Activated naive CD4-positive, alpha-beta T cell treated with anti-CD3 and anti-CD28 coated beads, Interleukin-2, amount 10 ng/mL, durations not matched to agents 7 days and 5 days (primary cell): ENCODE results near the gene CAMTA1.

Experiments used
- CTCF ChIA-PET: fragments of 350-600 bp; sonication (Branson Sonifier 250); formaldehyde crosslinking; loops from one replicate; lab custom pipeline; 2021; ENCODE audit warnings: antibody characterized with exemption; lab: Charles Lee
- DNase-seq: peaks from one replicate; pipeline ENCODE4 v3.0.0-alpha.2; 2020
- H3K27ac Mint-ChIP-seq: one replicate; pipeline ENCODE4 v1.8.0; 2021; ENCODE audit warnings: mild to moderate bottlenecking, moderate library complexity, mixed read lengths
- H3K27me3 Mint-ChIP-seq: one replicate; pipeline ENCODE4 v1.8.0; 2021; ENCODE audit warnings: mild to moderate bottlenecking, mixed read lengths
- H3K36me3 Mint-ChIP-seq: one replicate; pipeline ENCODE4 v1.8.0; 2021; ENCODE audit warnings: mixed read lengths
- H3K4me1 Mint-ChIP-seq: one replicate; pipeline ENCODE4 v1.8.0; 2021; ENCODE audit warnings: mixed read lengths
- H3K4me3 Mint-ChIP-seq: one replicate; pipeline ENCODE4 v1.8.0; 2021; ENCODE audit warnings: mild to moderate bottlenecking, moderate library complexity, mixed read lengths
- H3K9me3 Mint-ChIP-seq: one replicate; pipeline ENCODE4 v1.8.0; 2021; ENCODE audit warnings: mixed read lengths

The CAMTA1 gene

DNA sequence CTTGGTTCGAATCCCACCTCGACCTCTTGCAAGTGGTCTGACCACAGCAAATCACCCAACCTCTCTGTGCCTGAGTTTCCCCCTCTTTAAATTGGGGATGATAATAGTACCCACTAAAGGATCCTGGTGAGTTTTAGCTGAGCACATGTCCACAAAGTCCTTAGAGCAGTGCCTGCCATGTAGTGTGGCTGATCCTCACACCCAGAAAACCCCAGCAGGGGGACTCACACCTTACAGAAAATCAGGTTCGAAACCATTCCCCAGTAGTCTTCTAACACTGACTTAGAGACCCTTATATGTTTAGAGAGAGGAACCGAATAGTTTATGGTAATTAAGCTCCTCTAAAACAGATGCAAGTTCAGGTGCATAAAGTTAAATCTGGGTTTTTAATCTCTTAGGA lies 89.0 kb downstream of the CAMTA1 start:
- CTCF ChIA-PET, result interaction anchor here (0.8 kb wide), 1 partner anchor 15 kb away, joined by 3 read pairs; no protein-coding TSS in a partner anchor
- no peaks in the 10 kb centered on the region for H3K27me3 Mint-ChIP-seq
- no peak for DNase-seq
- H3K9me3 Mint-ChIP-seq, result no peaks in the 10 kb centered on the region
- H3K36me3 Mint-ChIP-seq, result no peaks in the 10 kb centered on the region
- no peak overlapping the region for H3K27ac Mint-ChIP-seq
- H3K4me1 Mint-ChIP-seq, result peaks cover 18% of the 10 kb centered on the region
- H3K4me3 Mint-ChIP-seq, result no peak overlapping the region

DNA sequence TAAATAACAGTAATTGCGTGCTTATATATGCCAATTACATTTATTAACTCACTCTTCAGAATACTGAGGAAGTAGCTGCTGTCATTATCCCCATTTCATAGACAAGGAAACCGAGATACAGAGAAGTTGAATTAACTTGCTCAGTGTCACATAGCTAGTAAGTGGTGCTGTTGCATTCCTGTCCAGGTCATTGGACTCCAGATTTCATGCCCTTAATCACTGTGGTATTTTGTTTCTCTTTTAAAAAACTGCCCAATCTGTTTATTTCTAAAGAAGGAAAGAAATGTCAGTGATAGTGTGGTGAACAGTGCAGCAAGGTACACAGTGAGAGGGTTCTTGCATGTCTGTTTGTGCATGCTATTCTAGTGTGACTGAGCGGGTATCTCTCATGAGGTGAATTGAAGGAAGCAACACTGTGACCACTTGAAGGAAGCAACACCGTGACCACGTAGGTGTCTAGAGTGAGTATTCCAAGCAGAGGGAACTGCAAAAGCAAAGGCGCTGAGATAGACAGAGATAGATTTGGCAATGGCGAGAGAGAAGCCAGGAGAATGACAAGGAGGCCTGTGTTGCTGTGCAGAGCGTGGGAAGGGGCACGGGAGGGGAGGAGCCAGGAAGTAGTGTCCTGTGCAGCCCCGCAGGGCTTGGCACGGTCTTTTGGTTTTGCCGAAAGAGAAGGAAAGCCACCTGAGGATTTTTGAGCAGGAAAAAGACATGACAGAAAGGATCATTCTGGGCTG lies 95.9 kb downstream of the CAMTA1 start:
- Mint-ChIP-seq H3K27ac (no peak overlapping the region), H3K27me3 (no peaks in the 10 kb centered on the region), H3K4me1 (peaks cover 2% of the 10 kb centered on the region), H3K36me3 (no peaks in the 10 kb centered on the region), H3K9me3 (no peaks in the 10 kb centered on the region), H3K4me3 (no peak overlapping the region)
- CTCF ChIA-PET, result interaction anchor here (1.1 to 1.4 kb wide), 2 partner anchors 9 to 10 kb away, joined by 4 to 5 read pairs; no protein-coding TSS in a partner anchor
- no peak for DNase-seq

DNA sequence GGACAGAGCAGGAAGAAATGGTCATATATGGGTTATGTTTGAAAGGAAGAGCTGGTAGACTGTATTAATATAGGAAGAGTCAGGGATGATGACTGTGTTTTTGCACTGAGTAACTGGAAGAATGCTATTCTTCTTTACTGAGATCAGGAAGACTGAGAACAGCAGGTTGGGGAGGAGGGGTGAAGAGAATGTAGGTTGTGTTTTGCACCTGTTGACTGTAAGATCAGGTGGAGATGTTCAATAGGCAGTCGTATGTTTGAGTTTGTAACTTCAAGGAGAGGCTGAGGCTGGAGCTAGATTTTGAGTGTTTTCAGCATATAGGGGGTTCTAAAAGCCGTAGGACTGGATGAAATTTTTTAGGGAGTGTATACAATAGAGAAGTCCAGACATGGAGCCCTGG lies 97.2 kb downstream of the CAMTA1 start:
- CTCF ChIA-PET, result no interaction called here
- peaks cover 2% of the 10 kb centered on the region for H3K4me1 Mint-ChIP-seq
- no peaks in the 10 kb centered on the region for H3K36me3 Mint-ChIP-seq
- H3K4me3 Mint-ChIP-seq, result no peak overlapping the region
- no peak for DNase-seq
- no peaks in the 10 kb centered on the region for H3K27me3 Mint-ChIP-seq
- no peaks in the 10 kb centered on the region for H3K9me3 Mint-ChIP-seq
- H3K27ac Mint-ChIP-seq, result no peak overlapping the region

DNA sequence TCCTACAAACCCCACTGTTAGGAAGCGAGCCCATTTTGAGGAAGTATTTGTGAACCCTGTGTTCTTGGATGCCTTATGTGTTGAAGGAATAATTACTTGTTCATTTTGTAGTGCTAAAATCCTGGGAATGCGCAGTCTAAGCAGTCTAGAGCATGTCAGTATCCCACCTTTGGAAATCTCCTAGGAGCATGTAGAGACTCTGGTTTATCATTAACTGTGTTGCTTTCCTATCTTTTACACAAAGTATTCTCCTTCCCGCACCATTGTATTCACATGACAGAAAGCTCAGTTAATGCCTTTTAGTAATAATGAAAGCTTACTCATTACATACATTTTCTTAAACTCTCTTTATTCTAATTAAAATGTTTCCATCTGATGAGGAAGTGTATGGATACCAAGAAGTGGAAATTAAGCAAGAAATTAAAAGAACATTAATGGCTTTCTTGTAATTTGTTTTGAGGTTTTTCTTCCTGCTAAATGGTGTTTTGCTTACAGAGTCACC lies 99.4 kb downstream of the CAMTA1 start:
- no peak overlapping the region for H3K4me3 Mint-ChIP-seq
- no peaks in the 10 kb centered on the region for H3K9me3 Mint-ChIP-seq
- CTCF ChIA-PET, result no interaction called here
- H3K36me3 Mint-ChIP-seq, result no peaks in the 10 kb centered on the region
- DNase-seq, result no peak
- H3K27ac Mint-ChIP-seq, result no peak overlapping the region
- peaks cover 2% of the 10 kb centered on the region for H3K4me1 Mint-ChIP-seq
- H3K27me3 Mint-ChIP-seq, result no peaks in the 10 kb centered on the region

DNA sequence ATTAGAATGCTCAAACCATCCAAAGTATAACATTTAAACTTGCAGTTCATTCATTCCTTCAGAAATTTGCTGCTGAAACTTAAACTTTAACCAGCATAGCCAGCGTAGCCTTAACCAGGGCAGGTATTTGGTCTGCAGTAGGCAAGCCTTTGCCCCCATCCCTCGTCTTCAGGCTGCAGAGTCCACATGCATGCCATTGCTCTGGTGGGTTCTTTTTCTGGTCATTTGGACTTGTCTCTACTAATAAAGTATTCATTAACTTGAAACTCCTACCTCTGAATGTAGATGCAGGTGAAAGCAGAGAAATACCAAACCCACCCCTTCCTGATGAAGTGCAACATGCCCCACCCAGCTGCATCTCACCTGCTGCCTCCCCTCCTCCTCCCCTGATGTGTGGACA lies 100.2 kb downstream of the CAMTA1 start:
- H3K27ac Mint-ChIP-seq, result no peak overlapping the region
- H3K27me3 Mint-ChIP-seq, result no peaks in the 10 kb centered on the region
- H3K4me3 Mint-ChIP-seq, result no peak overlapping the region
- peaks cover 2% of the 10 kb centered on the region for H3K4me1 Mint-ChIP-seq
- H3K36me3 Mint-ChIP-seq, result no peaks in the 10 kb centered on the region
- no peaks in the 10 kb centered on the region for H3K9me3 Mint-ChIP-seq
- CTCF ChIA-PET, result no interaction called here
- no peak for DNase-seq

DNA sequence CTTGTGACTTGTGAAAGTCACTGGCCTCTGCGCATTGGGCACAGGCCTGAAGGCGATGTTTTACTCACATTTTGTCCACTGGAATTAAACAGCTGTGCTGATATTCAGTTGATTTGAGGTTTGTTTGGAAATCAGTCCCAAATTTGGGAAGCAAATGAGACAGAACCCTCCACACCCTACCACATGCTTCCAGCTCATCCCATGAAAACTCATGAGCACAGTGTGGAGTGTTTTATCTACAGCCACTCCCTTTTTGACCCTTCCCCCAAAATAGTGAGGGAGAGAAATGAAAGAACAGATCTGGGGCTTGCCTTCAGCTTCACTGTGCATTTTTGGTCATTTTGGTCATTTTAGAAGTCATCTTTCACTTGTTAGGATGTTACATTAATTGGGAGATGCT lies 101.3 kb downstream of the CAMTA1 start:
- H3K9me3 Mint-ChIP-seq, result no peaks in the 10 kb centered on the region
- no peak for DNase-seq
- H3K4me3 Mint-ChIP-seq, result no peak overlapping the region
- peaks cover 2% of the 10 kb centered on the region for H3K4me1 Mint-ChIP-seq
- H3K36me3 Mint-ChIP-seq, result no peaks in the 10 kb centered on the region
- CTCF ChIA-PET, result interaction anchor here (0.6 kb wide), 1 partner anchor 1320 kb away, joined by 3 read pairs; no protein-coding TSS in a partner anchor
- no peak overlapping the region for H3K27ac Mint-ChIP-seq
- H3K27me3 Mint-ChIP-seq, result no peaks in the 10 kb centered on the region

DNA sequence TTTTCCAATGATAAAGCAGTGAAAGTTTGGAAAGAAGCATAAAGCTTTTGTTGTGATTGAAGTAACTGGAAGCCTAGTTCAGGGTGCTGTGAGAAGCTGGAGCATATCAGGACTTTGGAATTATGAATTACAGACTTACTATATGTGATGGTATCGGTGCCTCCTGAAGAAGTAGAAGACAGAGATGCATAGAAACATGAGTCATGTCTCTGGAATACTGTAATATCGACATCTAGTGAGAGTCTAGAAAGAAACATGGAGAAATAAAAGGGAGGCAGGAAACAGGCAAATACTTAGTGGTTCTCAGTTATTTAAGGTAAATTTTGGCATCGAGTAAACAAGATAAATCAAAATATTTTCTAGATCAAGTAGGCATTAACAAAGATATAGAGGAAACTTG lies 103.0 kb downstream of the CAMTA1 start:
- H3K27ac Mint-ChIP-seq, result no peak overlapping the region
- no peaks in the 10 kb centered on the region for H3K27me3 Mint-ChIP-seq
- CTCF ChIA-PET, result no interaction called here

DNA sequence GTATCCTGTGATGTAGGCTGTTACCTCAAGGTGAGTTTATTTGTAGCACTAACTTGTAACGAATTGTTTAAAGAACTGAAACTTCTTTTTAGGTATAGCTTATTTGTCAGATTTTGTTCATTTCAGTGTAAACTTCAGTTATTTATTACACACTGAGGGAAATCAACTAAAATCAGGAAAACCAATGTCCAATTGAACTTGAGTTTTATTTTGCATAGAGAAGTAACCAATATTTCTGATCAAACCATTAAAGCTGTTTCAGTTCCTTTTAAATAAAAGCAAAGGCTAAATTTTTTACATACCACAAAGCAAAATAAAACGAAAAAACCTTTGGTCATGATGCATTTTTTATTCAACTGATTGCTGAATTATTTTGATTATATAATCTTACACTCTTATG lies 103.6 kb downstream of the CAMTA1 start:
- Mint-ChIP-seq H3K27ac (no peak overlapping the region), H3K9me3 (no peaks in the 10 kb centered on the region), H3K27me3 (no peaks in the 10 kb centered on the region), H3K4me3 (no peak overlapping the region), H3K36me3 (no peaks in the 10 kb centered on the region), H3K4me1 (peaks cover 2% of the 10 kb centered on the region)
- DNase-seq, result no peak
- CTCF ChIA-PET, result interaction anchor here (1.3 kb wide), 1 partner anchor 171 kb away, joined by 6 read pairs; no protein-coding TSS in a partner anchor

More for the DNA sequence above, 103.0 kb downstream of the CAMTA1 start:
- no peaks in the 10 kb centered on the region for H3K9me3 Mint-ChIP-seq
- H3K4me1 Mint-ChIP-seq, result peaks cover 2% of the 10 kb centered on the region
- DNase-seq, result no peak
- no peaks in the 10 kb centered on the region for H3K36me3 Mint-ChIP-seq
- no peak overlapping the region for H3K4me3 Mint-ChIP-seq

DNA sequence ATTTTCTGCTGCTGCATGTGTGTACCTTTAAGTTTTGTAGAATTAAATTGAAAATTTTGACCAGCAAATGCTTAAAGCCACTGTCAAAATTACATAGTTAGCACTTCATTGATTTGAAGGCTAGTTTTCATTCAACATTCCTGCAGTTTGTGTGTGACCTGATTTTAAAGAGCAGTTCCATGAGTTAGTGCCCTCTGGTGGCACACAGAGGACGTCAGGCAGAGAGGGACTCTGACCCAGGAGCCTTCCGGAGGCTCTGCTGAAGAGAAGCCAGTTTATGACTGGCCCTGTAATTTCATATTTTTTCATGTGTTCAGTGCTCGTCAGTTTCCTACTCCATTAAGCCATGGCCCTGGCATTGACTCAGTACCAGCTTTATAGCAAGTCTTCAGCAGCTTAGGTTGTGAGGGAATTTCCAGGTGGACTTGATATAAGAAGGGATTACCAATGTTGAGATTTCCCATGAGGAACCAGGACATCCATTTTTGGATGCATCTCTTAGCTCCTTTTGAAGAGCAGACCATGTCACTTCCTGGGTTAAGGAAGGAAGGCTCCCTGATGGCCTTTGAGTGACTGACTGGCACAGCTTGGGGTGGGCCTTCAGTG lies 104.7 kb downstream of the CAMTA1 start:
- Mint-ChIP-seq H3K27ac (no peak overlapping the region), H3K36me3 (no peaks in the 10 kb centered on the region), H3K4me1 (no peaks in the 10 kb centered on the region), H3K27me3 (no peaks in the 10 kb centered on the region), H3K9me3 (no peaks in the 10 kb centered on the region), H3K4me3 (no peak overlapping the region)
- DNase-seq, result peak; percentile 59
- CTCF ChIA-PET, result interaction anchor here (0.6 to 1.5 kb wide), 9 partner anchors 9 to 172 kb away, joined by 3 to 7 read pairs (median 4); no protein-coding TSS in a partner anchor

DNA sequence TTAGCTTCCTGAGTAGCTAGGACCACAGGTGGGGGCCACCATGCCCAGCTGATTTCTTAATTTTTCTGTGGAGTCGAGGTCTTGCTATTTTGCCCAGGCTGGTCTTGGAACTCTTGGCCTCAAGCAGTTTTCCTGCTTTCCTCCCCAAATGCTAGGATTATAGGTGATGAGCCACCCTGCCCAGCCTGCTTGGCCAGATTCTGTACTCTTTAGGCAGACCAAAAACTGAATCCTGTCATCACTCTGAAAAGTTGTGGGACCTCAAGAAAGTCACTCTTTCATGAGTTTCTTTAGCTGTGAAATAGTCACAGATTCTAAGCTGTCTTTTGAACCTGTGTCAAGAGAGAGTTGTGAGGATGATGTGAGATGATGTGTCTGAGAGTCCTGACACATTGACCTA lies 105.4 kb downstream of the CAMTA1 start:
- Mint-ChIP-seq H3K9me3 (no peaks in the 10 kb centered on the region), H3K4me1 (no peaks in the 10 kb centered on the region), H3K4me3 (no peak overlapping the region), H3K27ac (no peak overlapping the region), H3K27me3 (no peaks in the 10 kb centered on the region), H3K36me3 (no peaks in the 10 kb centered on the region)
- CTCF ChIA-PET, result interaction anchor here (0.6 to 1.5 kb wide), 8 partner anchors 10 to 977 kb away, joined by 3 to 7 read pairs (median 3); no protein-coding TSS in a partner anchor
- no peak for DNase-seq

DNA sequence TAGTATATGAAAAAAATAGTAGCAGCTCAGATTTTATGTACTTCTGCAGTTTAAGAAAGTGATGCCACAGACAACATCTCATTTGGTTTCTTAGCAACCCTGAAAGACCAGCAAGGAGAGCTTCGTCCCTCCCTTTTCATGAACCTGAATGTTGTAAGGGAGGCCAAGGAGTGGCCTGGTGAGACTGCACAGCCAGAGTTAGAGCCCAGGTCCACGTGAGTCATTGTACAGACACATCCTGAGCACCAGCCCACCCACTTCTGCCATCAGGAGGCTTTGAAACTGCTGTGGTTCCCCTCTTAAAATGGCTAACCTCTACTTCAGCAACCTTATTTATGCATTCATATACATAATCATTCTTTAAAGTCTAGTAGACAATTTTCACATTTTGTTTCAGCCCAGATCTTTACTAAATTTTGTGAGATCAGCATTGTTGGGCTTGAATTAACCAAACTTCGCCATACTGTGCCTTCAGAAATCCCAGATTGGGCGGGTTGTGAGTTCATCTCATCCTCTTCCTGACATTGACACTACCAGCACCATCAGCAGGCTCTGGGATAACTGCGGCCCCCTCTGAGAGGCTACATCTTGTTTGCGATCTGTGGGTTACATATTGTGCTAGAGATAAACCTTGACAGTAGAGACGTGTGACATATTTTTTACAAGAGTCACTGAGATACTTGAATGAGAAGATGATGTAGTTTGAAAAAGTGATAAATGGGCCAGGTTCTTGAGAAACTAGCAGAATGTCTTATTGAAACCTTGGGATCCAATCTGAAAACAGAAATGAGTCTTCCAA lies 106.7 kb downstream of the CAMTA1 start:
- Mint-ChIP-seq H3K4me1 (no peaks in the 10 kb centered on the region), H3K4me3 (no peak overlapping the region), H3K27ac (no peak overlapping the region), H3K9me3 (no peaks in the 10 kb centered on the region), H3K27me3 (no peaks in the 10 kb centered on the region), H3K36me3 (no peaks in the 10 kb centered on the region)
- CTCF ChIA-PET, result interaction anchor here (0.7 to 1.0 kb wide), 2 partner anchors 12 to 172 kb away, joined by 3 to 4 read pairs; no protein-coding TSS in a partner anchor
- DNase-seq, result no peak

DNA sequence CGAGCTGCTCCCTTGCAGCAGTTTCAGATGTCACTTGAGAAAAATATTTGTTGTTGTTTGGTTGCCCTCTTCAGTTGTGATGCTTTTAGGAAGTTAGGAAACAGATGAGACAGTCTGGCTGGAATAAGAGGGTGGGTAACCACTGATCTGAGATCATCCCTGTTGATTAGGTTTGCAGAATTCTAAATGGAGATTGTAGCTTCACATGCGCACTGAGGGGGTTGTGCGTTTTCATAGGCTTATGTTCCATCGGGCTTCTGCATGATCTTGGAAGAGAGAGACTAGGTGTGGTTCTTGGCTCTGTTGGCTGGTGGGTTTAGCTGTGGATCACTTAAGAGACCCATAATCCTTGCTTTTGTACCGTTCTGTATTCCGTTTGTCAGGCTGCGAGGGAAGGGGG lies 108.1 kb downstream of the CAMTA1 start:
- Mint-ChIP-seq H3K9me3 (no peaks in the 10 kb centered on the region), H3K4me1 (no peaks in the 10 kb centered on the region), H3K4me3 (no peak overlapping the region), H3K36me3 (no peaks in the 10 kb centered on the region), H3K27me3 (no peaks in the 10 kb centered on the region), H3K27ac (no peak overlapping the region)
- CTCF ChIA-PET, result no interaction called here
- no peak for DNase-seq

DNA sequence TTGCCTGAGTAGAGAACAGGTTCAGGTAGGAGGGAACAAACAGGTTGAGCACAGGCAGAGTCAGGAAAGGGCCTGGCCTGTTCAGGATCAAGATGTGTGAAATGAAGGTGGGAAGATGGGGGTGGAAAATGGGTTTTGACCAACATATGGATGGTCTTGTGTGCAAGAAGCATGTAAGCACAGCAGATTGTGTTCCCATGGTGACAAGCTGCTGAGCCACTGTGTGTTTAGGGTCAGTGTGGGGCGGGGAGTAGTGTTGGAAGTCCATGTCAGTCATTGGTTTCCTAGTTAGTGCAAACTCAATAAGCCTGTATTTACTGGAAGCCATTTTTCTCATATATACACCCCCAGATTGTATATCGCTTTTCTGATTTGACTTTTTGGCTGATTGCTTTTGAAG lies 111.9 kb downstream of the CAMTA1 start:
- Mint-ChIP-seq H3K4me1 (no peaks in the 10 kb centered on the region), H3K9me3 (no peaks in the 10 kb centered on the region), H3K36me3 (no peaks in the 10 kb centered on the region), H3K27me3 (no peaks in the 10 kb centered on the region), H3K4me3 (no peak overlapping the region), H3K27ac (no peak overlapping the region)
- DNase-seq, result no peak
- CTCF ChIA-PET, result no interaction called here

DNA sequence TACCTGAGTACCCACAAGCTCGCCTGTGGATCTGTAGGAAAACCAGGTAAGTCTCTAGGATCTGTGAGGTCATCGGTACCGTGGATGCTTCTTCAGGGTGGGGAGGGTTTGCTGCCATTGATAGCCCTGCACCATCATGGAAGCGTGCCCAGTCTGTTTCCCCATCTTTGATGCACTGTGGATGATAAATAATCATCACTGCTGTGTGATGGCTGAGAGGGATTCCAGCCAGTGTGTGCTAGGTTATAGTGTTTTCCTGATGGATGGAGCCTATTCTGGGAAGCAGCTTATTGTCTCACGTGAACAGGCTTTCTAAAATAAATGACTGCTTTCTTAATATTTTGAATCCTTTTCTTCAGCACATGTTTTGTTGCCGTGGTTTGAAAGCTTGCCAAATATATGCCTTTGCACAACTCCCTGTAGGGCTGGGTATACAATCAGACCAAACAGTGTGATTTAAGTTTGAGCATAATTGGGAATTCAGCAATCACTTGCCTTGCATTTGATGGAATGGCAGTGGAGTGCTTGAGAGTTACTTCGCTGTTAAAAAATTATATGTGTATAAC lies 113.8 kb downstream of the CAMTA1 start:
- Mint-ChIP-seq H3K4me1 (no peaks in the 10 kb centered on the region), H3K27ac (no peak overlapping the region), H3K36me3 (no peaks in the 10 kb centered on the region), H3K9me3 (no peaks in the 10 kb centered on the region), H3K4me3 (no peak overlapping the region), H3K27me3 (no peaks in the 10 kb centered on the region)
- DNase-seq, result no peak
- CTCF ChIA-PET, result no interaction called here
